Panc1 (cell line): ENCODE data around the gene MAD1L1. TPM values are rescaled to one million over a fixed set of nuclear protein-coding genes. Genes with fewer than 3 reads are reported as not detected.

ENCODE experiments used
- ATAC-seq: fragments of 200-7000 bp; cut with Tn5 transposase; 2 replicates; pipeline ENCODE4 v1.9.1; 2020; ENCODE audit warnings: mild to moderate bottlenecking, moderate library complexity
- BruUV-seq: library from RNA; stranded (reverse); fragments of 400-500 nt; replicated peaks from 2 replicates; lab custom pipeline; 2021; lab: Mats Ljungman, UMichigan
- CTCF ChIA-PET: fragments of 300-600 bp; sonication (Branson Sonifier 250); formaldehyde crosslinking; loops from one replicate; lab custom pipeline; 2022; ENCODE audit warnings: antibody characterized with exemption; lab: Charles Lee
- POLR2A ChIA-PET: fragments of 300-600 bp; sonication (Branson Sonifier 250); formaldehyde crosslinking; loops from one replicate; lab custom pipeline; 2022; ENCODE audit warnings: antibody characterized with exemption; lab: Charles Lee
- DNase-seq: peaks from one replicate; pipeline ENCODE4 v3.0.0-alpha.2; 2010; ENCODE audit warnings: low read depth, low spot score
- H3K27ac ChIP-seq: 2 replicates; pipeline ENCODE4 v1.5.1; 2011; ENCODE audit warnings: mild to moderate bottlenecking, low read length, inconsistent platforms
- H3K27me3 ChIP-seq: fragments of 200-500 bp; sonication (Bioruptor generic); 2 replicates; pipeline ENCODE4 v1.6.0; 2014; ENCODE audit warnings: low read length, inconsistent platforms; ENCODE audit not compliant: control insufficient read depth, insufficient read depth
- H3K36me3 ChIP-seq: fragments of 200-500 bp; sonication (Bioruptor generic); 2 replicates; pipeline ENCODE4 v1.5.1; 2014; ENCODE audit warnings: inconsistent platforms, mild to moderate bottlenecking, low read length, moderate library complexity; ENCODE audit not compliant: control insufficient read depth, insufficient read depth
- H3K4me1 ChIP-seq: 2 replicates; pipeline ENCODE4 v1.5.1; 2011; ENCODE audit warnings: inconsistent platforms, mild to moderate bottlenecking, low read length, moderate library complexity; ENCODE audit not compliant: control insufficient read depth, insufficient read depth
- H3K4me3 ChIP-seq, 2 experiments: 2 replicates each; pipeline ENCODE4 v1.5.1; 2011 to 2012; ENCODE audit warnings: low read depth in 2 of 2, low read length in 2 of 2, mild to moderate bottlenecking in 2 of 2, inconsistent platforms in 1 of 2, moderate library complexity in 1 of 2
- H3K9me3 ChIP-seq: fragments of 200-500 bp; sonication (Bioruptor generic); 2 replicates; pipeline ENCODE4 v1.5.1; 2014; ENCODE audit warnings: low read depth, mild to moderate bottlenecking, inconsistent platforms, low read length, moderate library complexity; ENCODE audit not compliant: control insufficient read depth, insufficient read depth
- CTCF ChIP-seq: fragments of 450-650 bp; IDR thresholded peaks from 2 replicates; pipeline ENCODE4 v1.5.1; 2017; ENCODE audit warnings: mild to moderate bottlenecking
- POLR2AphosphoS5 ChIP-seq: IDR thresholded peaks from 2 replicates; pipeline ENCODE4 v1.6.1; 2012; ENCODE audit warnings: mild to moderate bottlenecking, low read depth, low read length, moderate library complexity
- REST ChIP-seq, 2 experiments: IDR thresholded peaks; 2 replicates each; pipeline ENCODE4 v1.6.1; 2011 to 2012; ENCODE audit warnings: low read depth in 2 of 2, control low read depth in 1 of 2, low read length in 1 of 2, mild to moderate bottlenecking in 1 of 2, moderate library complexity in 1 of 2; ENCODE audit not compliant: insufficient read depth in 1 of 2
- SIN3A ChIP-seq: IDR thresholded peaks from 2 replicates; pipeline ENCODE4 v1.6.1; 2012; ENCODE audit warnings: low read depth, mild to moderate bottlenecking, low read length, moderate library complexity, borderline replicate concordance; ENCODE audit not compliant: insufficient read depth
- TCF7L2 ChIP-seq: IDR thresholded peaks from 2 replicates; pipeline ENCODE4 v1.6.1; 2011; ENCODE audit warnings: mild to moderate bottlenecking, low read depth, low read length, inconsistent platforms
- in situ Hi-C: cut with HindIII; loops from 2 replicates; pipeline ENCODE4 v1.10.0; 2016; ENCODE audit warnings: low sequenced_read_pairs, low pct_unique_long_range_greater_than_20kb
- intact Hi-C: fragments of 100-400 bp; cut with micrococcal nuclease; formaldehyde crosslinking; loops from one replicate; pipeline ENCODE4 v1.10.0; 2022; ENCODE audit not compliant: unreplicated experiment
- total RNA-seq: library from RNA; stranded (reverse); gene quantifications from one replicate; pipeline ENCODE4 v1.2.1, GENCODE V29; 2021; ENCODE audit not compliant: unreplicated experiment

Gene MAD1L1
- total RNA-seq, 1 experiment from 2014 or later: 70.8 TPM

- ATAC-seq (no peak), DNase-seq (no peak)
- Histone ChIP-seq H3K27ac (no peak overlapping the region), H3K9me3 (no peaks in the 10 kb centered on the region), H3K4me1 (no peaks in the 10 kb centered on the region), H3K27me3 (no peaks in the 10 kb centered on the region), H3K4me3 (no peak overlapping the region), H3K36me3 (no peaks in the 10 kb centered on the region)
- POLR2A ChIA-PET: no interaction called here
- no peak for TF ChIP-seq POLR2AphosphoS5
- no peak for TF ChIP-seq CTCF
- TF ChIP-seq REST (IDR thresholded peaks at IDR 0.05; ENCODE audit: insufficient read depth in 1 of 2, low read depth in 2 of 2, low read length in 1 of 2): no peak
- TF ChIP-seq TCF7L2: no peak
- no peak for TF ChIP-seq SIN3A
- BruUV-seq: no TSS peak
- CTCF ChIA-PET: no interaction called here
- intact Hi-C loops: no loop called here
- in situ Hi-C loops: no loop called here
These were observed 237.8 kb downstream of the MAD1L1 start for GRCh38 chr7:1994931-1995330.

- BruUV-seq: no TSS peak
- POLR2A ChIA-PET: no interaction called here
- DNase-seq: no peak
- CTCF ChIA-PET: interaction anchor here (0.5 kb wide), 1 partner anchor 211 kb away, joined by 3 read pairs; no protein-coding TSS in a partner anchor
- Histone ChIP-seq H3K4me3 (no peak overlapping the region), H3K27me3 (no peaks in the 10 kb centered on the region), H3K4me1 (no peaks in the 10 kb centered on the region), H3K27ac (no peak overlapping the region), H3K9me3 (no peaks in the 10 kb centered on the region), H3K36me3 (no peaks in the 10 kb centered on the region)
- no peak for ATAC-seq
- in situ Hi-C loops (no loop called here), intact Hi-C loops (no loop called here)
- TF ChIP-seq TCF7L2 (no peak), REST (IDR thresholded peaks at IDR 0.05; ENCODE audit: insufficient read depth in 1 of 2, low read depth in 2 of 2, low read length in 1 of 2) (no peak), SIN3A (no peak), POLR2AphosphoS5 (no peak), CTCF (no peak)
These were observed 238.7 kb downstream of the MAD1L1 start for GRCh38 chr7:1993776-1994740.
